ENCODE data around the gene GET3. TPM values are rescaled to one million over a fixed set of nuclear protein-coding genes. Genes with fewer than 3 reads are reported as not detected.

The GET3 gene
- polyA plus RNA-seq, 3 donors = 97.5 to 122 (median 108) TPM

- H3K27me3 Mint-ChIP-seq (ENCODE audit: low read depth in 3 of 3) = peaks cover 22 to 36% (median 31%) of the 10 kb centered on the region in 3 donors
- no peaks in the 10 kb centered on the region for H3K4me1 ChIP-seq (ENCODE audit: control insufficient read depth in 1 of 2, insufficient read depth in 2 of 2, low read length in 2 of 2)
- H4K20me1 ChIP-seq (ENCODE audit: insufficient read depth, low read length) = no peaks in the 10 kb centered on the region
- peaks cover 4% of the 10 kb centered on the region for H3K4me1 Mint-ChIP-seq
- no peaks in the 10 kb centered on the region for H3K79me2 ChIP-seq (ENCODE audit: insufficient read depth, low read length)
- no peak within 1 kb of the TSS for H3K27ac ChIP-seq (ENCODE audit: low read depth in 1 of 2, low read length in 2 of 2)
- no peak within 1 kb of the TSS for H3K9ac ChIP-seq (ENCODE audit: insufficient read depth, low read length, poor library complexity, severe bottlenecking)
- peaks cover 12 to 16% (median 14%) of the 10 kb centered on the region in 7 donors for H3K9me3 Mint-ChIP-seq
- no peak within 1 kb of the TSS for H3K27ac Mint-ChIP-seq
- 78% methylated on average over 12 of the region's 14 CpGs for WGBS (ENCODE audit: insufficient coverage)
- H3K4me2 ChIP-seq (replicated peaks; ENCODE audit: extremely low read depth, low read length, poor library complexity, severe bottlenecking) = no peak within 1 kb of the TSS
- no peak within 1 kb of the TSS for H3K4me3 Mint-ChIP-seq
- H3K9me3 ChIP-seq (replicated peaks in 1 of 2; ENCODE audit: control insufficient read depth in 1 of 2, insufficient read depth in 1 of 2, low read length in 2 of 2) = peaks cover 13 to 15% of the 10 kb centered on the region in 2 donors
- H3K27me3 ChIP-seq (ENCODE audit: control insufficient read depth in 2 of 2, insufficient read depth in 2 of 2, low read length in 2 of 2) = peaks cover 0 to 15% of the 10 kb centered on the region in 2 donors
- peaks cover 12 to 17% of the 10 kb centered on the region in 2 donors for H3K36me3 ChIP-seq (replicated peaks in 1 of 2; ENCODE audit: control insufficient read depth in 1 of 2, insufficient read depth in 2 of 2, low read length in 2 of 2)
- DNase-seq = no peak
- peaks cover 17 to 18% of the 10 kb centered on the region in 2 donors for H3K36me3 Mint-ChIP-seq
- intact Hi-C loops (cut with micrococcal nuclease) = no loop called here
- H3K4me3 ChIP-seq (replicated peaks in 1 of 3; ENCODE audit: low read depth in 2 of 3, low read length in 3 of 3) = no peak within 1 kb of the TSS
- no peak for TF ChIP-seq CTCF (IDR thresholded peaks at IDR 0.05)
- H2AFZ ChIP-seq (ENCODE audit: insufficient read depth, low read depth, low read length, poor library complexity, severe bottlenecking) = no peak within 1 kb of the TSS
Measured at GRCh38 chr19:12751635-12752034, 14.3 kb downstream of the GET3 start, which contains the start of gene BEST2. Gene BEST2 (plus strand): TSS chr19:12751791. CDS start chr19:12752593, 802 bp downstream.

DNA sequence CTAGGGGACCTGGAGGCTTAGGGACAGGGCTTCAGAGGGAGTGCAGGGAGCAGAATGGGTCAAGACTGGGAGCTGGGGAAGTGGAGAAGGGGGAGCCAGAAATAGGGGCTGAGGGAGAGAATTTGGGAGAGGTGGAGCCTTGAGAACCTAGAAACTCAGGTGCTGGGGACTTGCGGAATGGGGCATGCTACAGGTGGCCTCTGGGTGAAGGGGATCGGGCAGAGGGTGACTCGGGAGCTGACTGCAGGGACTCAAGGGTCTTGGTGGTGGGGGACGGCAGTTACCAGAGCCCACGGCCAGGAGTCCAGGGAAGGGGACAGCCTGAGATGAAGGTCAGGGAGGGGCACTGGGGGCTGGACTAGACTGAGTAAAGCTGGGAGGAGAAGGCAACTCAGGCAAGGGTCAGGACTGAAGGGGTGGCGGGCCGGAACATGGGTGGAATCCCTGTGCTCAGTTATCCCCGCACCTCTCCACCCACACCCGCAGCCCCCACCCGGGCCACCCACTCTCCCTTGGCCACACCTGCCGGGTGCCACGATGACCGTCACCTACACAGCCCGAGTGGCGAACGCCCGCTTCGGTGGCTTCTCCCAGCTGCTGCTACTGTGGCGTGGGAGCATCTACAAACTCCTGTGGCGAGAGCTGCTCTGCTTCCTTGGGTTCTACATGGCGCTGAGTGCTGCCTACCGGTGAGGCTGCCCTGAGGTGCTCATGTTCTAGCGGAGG lies 14.9 kb downstream of the GET3 start:
- Histone ChIP-seq H3K9ac (ENCODE audit: insufficient read depth, low read length, poor library complexity, severe bottlenecking) (no peak overlapping the region), H3K27ac (ENCODE audit: low read depth in 1 of 2, low read length in 2 of 2) (no peak overlapping the region), H3K36me3 (replicated peaks in 1 of 2; ENCODE audit: control insufficient read depth in 1 of 2, insufficient read depth in 2 of 2, low read length in 2 of 2) (peaks cover 8 to 11% of the 10 kb centered on the region in 2 donors), H4K20me1 (ENCODE audit: insufficient read depth, low read length) (no peaks in the 10 kb centered on the region), H3K4me3 (replicated peaks in 1 of 3; ENCODE audit: low read depth in 2 of 3, low read length in 3 of 3) (no peak overlapping the region), H2AFZ (ENCODE audit: insufficient read depth, low read depth, low read length, poor library complexity, severe bottlenecking) (no peak overlapping the region), H3K79me2 (ENCODE audit: insufficient read depth, low read length) (no peaks in the 10 kb centered on the region), H3K4me1 (ENCODE audit: control insufficient read depth in 1 of 2, insufficient read depth in 2 of 2, low read length in 2 of 2) (peaks cover 0 to under 1% of the 10 kb centered on the region in 2 donors), H3K27me3 (ENCODE audit: control insufficient read depth in 2 of 2, insufficient read depth in 2 of 2, low read length in 2 of 2) (peaks cover 0 to 15% of the 10 kb centered on the region in 2 donors), H3K4me2 (replicated peaks; ENCODE audit: extremely low read depth, low read length, poor library complexity, severe bottlenecking) (no peak overlapping the region), H3K9me3 (replicated peaks in 1 of 2; ENCODE audit: control insufficient read depth in 1 of 2, insufficient read depth in 1 of 2, low read length in 2 of 2) (peaks cover 8 to 9% of the 10 kb centered on the region in 2 donors)
- H3K27me3 Mint-ChIP-seq (ENCODE audit: low read depth in 3 of 3) = peaks cover 22 to 36% (median 31%) of the 10 kb centered on the region in 3 donors
- no peak for DNase-seq
- H3K9me3 Mint-ChIP-seq = peaks cover 7 to 11% (median 9%) of the 10 kb centered on the region in 7 donors
- H3K27ac Mint-ChIP-seq = no peak overlapping the region
- no peak for TF ChIP-seq CTCF (IDR thresholded peaks at IDR 0.05)
- intact Hi-C loops (cut with micrococcal nuclease) = no loop called here
- H3K4me1 Mint-ChIP-seq = peaks cover 4% of the 10 kb centered on the region
- no peak overlapping the region for H3K4me3 Mint-ChIP-seq
- WGBS (ENCODE audit: insufficient coverage) = 97% methylated on average over 10 of the region's 23 CpGs
- H3K36me3 Mint-ChIP-seq = peaks cover 12% of the 10 kb centered on the region in 2 donors
